Neural cell (in vitro differentiated cells): ENCODE results near the gene ROPN1B.
"Not testable (repeated sequence)": the region's sequence is repeated elsewhere in the genome, so short reads cannot be mapped to it uniquely, and the experiment has no call there.

ENCODE experiments used
- CTCF ChIP-seq: fragments of 450-650 bp; IDR thresholded peaks from 2 replicates; pipeline ENCODE4 v1.5.1; 2014; ENCODE audit warnings: antibody characterized with exemption, mild to moderate bottlenecking, moderate library complexity; ENCODE audit not compliant: poor library complexity, severe bottlenecking
- EP300 ChIP-seq: fragments of 450-650 bp; conservative IDR thresholded peaks from 2 replicates; pipeline ENCODE4 v1.6.1; 2014; ENCODE audit warnings: antibody characterized with exemption, mild to moderate bottlenecking, moderate library complexity; ENCODE audit not compliant: poor library complexity, severe bottlenecking
- MXI1 ChIP-seq: fragments of 450-650 bp; conservative IDR thresholded peaks from 2 replicates; pipeline ENCODE4 v1.6.1; 2014; ENCODE audit warnings: antibody characterized with exemption, mild to moderate bottlenecking; ENCODE audit not compliant: poor library complexity, severe bottlenecking
- POLR2AphosphoS5 ChIP-seq: IDR thresholded peaks from 2 replicates; pipeline ENCODE4 v1.6.1; 2012
- RAD21 ChIP-seq: fragments of 450-650 bp; conservative IDR thresholded peaks from 2 replicates; pipeline ENCODE4 v1.6.1; 2014; ENCODE audit warnings: antibody characterized with exemption, mild to moderate bottlenecking, moderate library complexity
- REST ChIP-seq: IDR thresholded peaks from 2 replicates; pipeline ENCODE4 v1.6.1; 2012; ENCODE audit warnings: borderline replicate concordance
- SMC3 ChIP-seq: fragments of 450-650 bp; conservative IDR thresholded peaks from 2 replicates; pipeline ENCODE4 v1.6.1; 2014; ENCODE audit warnings: antibody characterized with exemption, mild to moderate bottlenecking, moderate library complexity; ENCODE audit not compliant: poor library complexity

GRCh38 chr3:125924276-125924675 is 44.7 kb upstream of the ROPN1B start:
- TF ChIP-seq RAD21, CTCF, EP300, REST, SMC3, POLR2AphosphoS5, MXI1: not testable (repeated sequence)
